ENCODE results near the gene ASCC3.
A peak's percentile ranks its signal among the peaks of the same experiment; 100 is the strongest.

Gene ASCC3

GRCh38 chr6:100565439-100566104 lies 315.6 kb downstream of the ASCC3 start:
- no peak for DNase-seq

GRCh38 chr6:100559859-100560258 lies 321.3 kb downstream of the ASCC3 start:
- DNase-seq, result no peak

GRCh38 chr6:100554228-100554627 lies 326.9 kb downstream of the ASCC3 start:
- DNase-seq, result no peak

- no peak for DNase-seq
Measured at GRCh38 chr6:100553243-100553642, 327.9 kb downstream of the ASCC3 start.

- no peak for DNase-seq
Measured at GRCh38 chr6:100549406-100550167, 331.5 kb downstream of the ASCC3 start.

- DNase-seq, result no peak
Measured at GRCh38 chr6:100538086-100538485, 343.0 kb downstream of the ASCC3 start.

GRCh38 chr6:100518588-100518987 lies 362.5 kb downstream of the ASCC3 start:
- no peak for DNase-seq

GRCh38 chr6:100517633-100518032 lies 363.5 kb downstream of the ASCC3 start:
- DNase-seq, result no peak

GRCh38 chr6:100517106-100517505 lies 364.0 kb downstream of the ASCC3 start:
- DNase-seq, result no peak

- DNase-seq, result no peak
Measured at GRCh38 chr6:100514660-100515059, 366.5 kb downstream of the ASCC3 start.

GRCh38 chr6:100512203-100512862 lies 368.8 kb downstream of the ASCC3 start:
- no peak for DNase-seq

- DNase-seq, result no peak
Measured at GRCh38 chr6:100509101-100509500, 372.0 kb downstream of the ASCC3 start.

GRCh38 chr6:100506651-100507050 lies 374.5 kb downstream of the ASCC3 start:
- DNase-seq, result no peak

GRCh38 chr6:100504786-100505737 lies 376.1 kb downstream of the ASCC3 start:
- DNase-seq, result peak; percentile 31

GRCh38 chr6:100503043-100503705 lies 378.0 kb downstream of the ASCC3 start:
- DNase-seq, result no peak

- no peak for DNase-seq
Measured at GRCh38 chr6:100493206-100493888, 387.8 kb downstream of the ASCC3 start.

GRCh38 chr6:100491952-100492670 lies 389.0 kb downstream of the ASCC3 start:
- DNase-seq, result no peak

- DNase-seq, result no peak
Measured at GRCh38 chr6:100490065-100490464, 391.1 kb downstream of the ASCC3 start.

- DNase-seq, result no peak
Measured at GRCh38 chr6:100488244-100488643, 392.9 kb downstream of the ASCC3 start.

- DNase-seq, result no peak
Measured at GRCh38 chr6:100487638-100488037, 393.5 kb downstream of the ASCC3 start.

- DNase-seq, result no peak
Measured at GRCh38 chr6:100485268-100485667, 395.9 kb downstream of the ASCC3 start.
